ENCODE results near the gene TCEAL4.

DNA sequence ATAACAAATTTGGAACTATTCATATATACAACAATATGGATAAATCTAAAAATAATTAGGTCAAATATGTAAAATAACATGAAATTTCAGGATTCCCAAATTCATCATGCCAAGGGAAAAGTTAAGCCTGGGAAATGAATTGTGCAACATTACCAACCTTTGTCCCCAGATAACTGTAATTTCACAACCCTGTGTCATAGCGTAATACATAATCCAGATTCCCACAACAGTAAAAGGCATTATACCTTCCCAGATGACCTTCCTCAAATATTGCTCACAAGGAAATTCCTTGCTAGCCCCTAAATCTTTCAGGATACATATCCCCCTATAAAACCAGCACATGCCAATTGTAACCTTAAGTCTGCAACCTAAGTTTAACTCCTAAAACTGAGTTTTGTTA is 33.1 kb upstream of the TCEAL4 start:
- no peak for TF ChIP-seq MYC (CRISPR knock-in tag; IDR thresholded peaks at IDR 0.05; ENCODE audit: borderline replicate concordance)
- no peak for TF ChIP-seq EZH2 (conservative IDR thresholded peaks at IDR 0.05; ENCODE audit: low read depth, low read length)
- TF ChIP-seq, protein P1, sequence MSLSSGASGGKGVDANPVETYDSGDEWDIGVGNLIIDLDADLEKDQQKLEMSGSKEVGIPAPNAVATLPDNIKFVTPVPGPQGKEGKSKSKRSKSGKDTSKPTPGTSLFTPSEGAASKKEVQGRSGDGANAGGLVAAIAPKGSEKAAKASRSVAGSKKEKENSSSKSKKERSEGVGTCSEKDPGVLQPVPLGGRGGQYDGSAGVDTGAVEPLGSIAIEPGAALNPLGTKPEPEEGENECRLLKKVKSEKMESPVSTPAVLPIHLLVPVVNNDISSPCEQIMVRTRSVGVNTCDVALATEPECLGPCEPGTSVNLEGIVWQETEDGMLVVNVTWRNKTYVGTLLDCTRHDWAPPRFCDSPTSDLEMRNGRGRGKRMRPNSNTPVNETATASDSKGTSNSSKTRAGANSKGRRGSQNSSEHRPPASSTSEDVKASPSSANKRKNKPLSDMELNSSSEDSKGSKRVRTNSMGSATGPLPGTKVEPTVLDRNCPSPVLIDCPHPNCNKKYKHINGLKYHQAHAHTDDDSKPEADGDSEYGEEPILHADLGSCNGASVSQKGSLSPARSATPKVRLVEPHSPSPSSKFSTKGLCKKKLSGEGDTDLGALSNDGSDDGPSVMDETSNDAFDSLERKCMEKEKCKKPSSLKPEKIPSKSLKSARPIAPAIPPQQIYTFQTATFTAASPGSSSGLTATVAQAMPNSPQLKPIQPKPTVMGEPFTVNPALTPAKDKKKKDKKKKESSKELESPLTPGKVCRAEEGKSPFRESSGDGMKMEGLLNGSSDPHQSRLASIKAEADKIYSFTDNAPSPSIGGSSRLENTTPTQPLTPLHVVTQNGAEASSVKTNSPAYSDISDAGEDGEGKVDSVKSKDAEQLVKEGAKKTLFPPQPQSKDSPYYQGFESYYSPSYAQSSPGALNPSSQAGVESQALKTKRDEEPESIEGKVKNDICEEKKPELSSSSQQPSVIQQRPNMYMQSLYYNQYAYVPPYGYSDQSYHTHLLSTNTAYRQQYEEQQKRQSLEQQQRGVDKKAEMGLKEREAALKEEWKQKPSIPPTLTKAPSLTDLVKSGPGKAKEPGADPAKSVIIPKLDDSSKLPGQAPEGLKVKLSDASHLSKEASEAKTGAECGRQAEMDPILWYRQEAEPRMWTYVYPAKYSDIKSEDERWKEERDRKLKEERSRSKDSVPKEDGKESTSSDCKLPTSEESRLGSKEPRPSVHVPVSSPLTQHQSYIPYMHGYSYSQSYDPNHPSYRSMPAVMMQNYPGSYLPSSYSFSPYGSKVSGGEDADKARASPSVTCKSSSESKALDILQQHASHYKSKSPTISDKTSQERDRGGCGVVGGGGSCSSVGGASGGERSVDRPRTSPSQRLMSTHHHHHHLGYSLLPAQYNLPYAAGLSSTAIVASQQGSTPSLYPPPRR (CRISPR knock-in tag; IDR thresholded peaks at IDR 0.05; ENCODE audit: borderline replicate concordance): no peak
- no peak for TF ChIP-seq NFKBIZ (CRISPR knock-in tag; IDR thresholded peaks at IDR 0.05)
- TF ChIP-seq EED (CRISPR knock-in tag; IDR thresholded peaks at IDR 0.05): no peak

Data from HepG2 (cell line).